HL-60 (cell line): ENCODE results near the gene ZNF19.

Experiments
- DNase-seq, 2 experiments: peaks; one replicate each; pipeline ENCODE4 v3.0.0-alpha.2; 2010 to 2020; ENCODE audit warnings: low read depth in 1 of 2, low spot score in 1 of 2
- H3K27ac ChIP-seq: fragments of 250-450 bp; sonication (Bioruptor Pico); replicated peaks from 2 replicates; pipeline ENCODE4 v1.5.1; 2020; ENCODE audit warnings: mild to moderate bottlenecking, moderate library complexity
- H3K27me3 ChIP-seq: fragments of 250-450 bp; sonication (Bioruptor Pico); 2 replicates; pipeline ENCODE4 v1.5.1; 2021; ENCODE audit warnings: mild to moderate bottlenecking, moderate library complexity; ENCODE audit not compliant: insufficient read depth, poor library complexity, severe bottlenecking
- H3K4me3 ChIP-seq: replicated peaks from 2 replicates; pipeline ENCODE4 v1.5.1; 2011; ENCODE audit warnings: mild to moderate bottlenecking, control low read depth, low read length; ENCODE audit not compliant: insufficient read depth
- CTCF ChIP-seq: IDR thresholded peaks from one replicate; pipeline ENCODE4 v1.5.1; 2011; ENCODE audit warnings: low read length, control low read depth, inconsistent platforms; ENCODE audit not compliant: insufficient read depth
- GABPA ChIP-seq: IDR thresholded peaks from 2 replicates; pipeline ENCODE4 v1.6.1; 2012; ENCODE audit warnings: low read depth
- POLR2AphosphoS5 ChIP-seq: IDR thresholded peaks from 2 replicates; pipeline ENCODE4 v1.6.1; 2012; ENCODE audit warnings: low read depth
- SPI1 ChIP-seq: IDR thresholded peaks from 2 replicates; pipeline ENCODE4 v1.6.1; 2012; ENCODE audit warnings: low read depth, mild to moderate bottlenecking, borderline replicate concordance
- TF ChIP-seq, protein P1 (sequence below): IDR thresholded peaks from 2 replicates; pipeline ENCODE4 v1.6.1; 2012; ENCODE audit warnings: low read depth; ENCODE audit not compliant: insufficient replicate concordance

Gene ZNF19

DNA sequence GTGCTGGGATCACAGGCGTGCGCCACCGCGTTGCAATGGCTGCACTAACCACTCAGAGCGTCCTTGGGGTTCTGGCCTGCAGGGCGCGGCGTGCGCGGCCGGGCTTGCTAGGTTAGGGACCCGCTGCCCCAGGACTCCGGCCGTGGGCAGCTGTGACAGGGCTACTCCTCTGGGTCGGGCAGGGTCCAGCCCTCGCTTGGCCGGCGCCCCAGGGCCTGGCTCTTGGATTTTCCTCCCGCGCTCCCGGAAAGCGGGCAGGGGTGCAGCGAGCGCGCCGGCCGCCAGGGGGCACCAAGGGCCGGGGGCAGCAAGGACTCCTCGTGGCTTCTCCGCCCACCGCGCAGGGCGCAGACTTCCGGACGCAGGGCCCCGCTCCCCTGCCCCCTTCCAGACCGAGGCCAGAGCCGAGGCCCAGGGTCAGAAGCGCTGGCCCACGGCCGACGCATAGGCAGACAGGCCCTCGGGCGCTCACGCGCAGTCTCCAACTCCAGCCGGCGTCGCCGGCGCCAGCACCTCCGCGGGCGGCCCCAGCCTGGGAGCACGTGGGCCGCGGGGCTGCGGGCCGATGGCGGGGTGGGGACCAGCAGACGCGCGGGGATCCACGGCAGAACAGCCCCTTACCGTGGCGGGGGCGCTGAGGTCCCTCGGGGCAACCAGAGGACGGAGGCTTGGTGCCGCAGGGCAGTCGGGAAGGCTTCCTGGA lies 47.6 kb downstream of the ZNF19 start:
- H3K4me3 ChIP-seq: no peak overlapping the region

DNA sequence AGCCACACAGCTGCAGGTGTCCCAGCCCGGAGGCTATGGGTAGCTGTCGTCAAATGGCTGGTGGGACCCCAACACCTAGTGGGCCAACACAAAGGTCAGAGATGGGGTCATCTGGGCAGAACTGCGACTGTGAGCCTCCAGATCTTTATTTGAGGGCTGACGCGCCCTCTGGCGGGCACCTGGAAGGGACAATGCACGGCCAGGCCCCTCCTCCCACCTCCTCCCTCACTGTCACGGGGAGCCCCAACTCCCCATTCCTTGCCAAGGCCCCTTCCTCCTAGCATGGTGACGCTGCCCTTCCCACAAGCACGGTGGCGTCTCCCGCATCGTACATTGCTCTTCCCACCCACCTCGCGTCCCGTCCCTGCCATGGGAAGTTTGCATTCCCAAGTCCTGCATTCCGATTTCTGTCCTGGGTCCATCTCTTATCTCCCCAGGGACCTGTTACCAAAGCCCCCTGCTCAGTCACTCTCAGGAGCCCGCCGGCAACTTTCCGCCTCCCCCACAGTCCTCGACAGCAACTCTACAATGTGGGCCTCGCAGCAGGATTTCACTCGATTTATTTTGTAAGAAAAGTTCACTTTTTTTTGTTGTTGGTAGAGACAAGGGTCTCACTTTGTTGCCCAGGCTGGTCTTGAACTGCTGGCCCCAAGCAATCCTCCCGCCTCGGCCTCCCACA lies 48.3 kb downstream of the ZNF19 start:
- H3K27me3 ChIP-seq: no peaks in the 10 kb centered on the region
- H3K4me3 ChIP-seq: no peak overlapping the region
- TF ChIP-seq GABPA (no peak), SPI1 (no peak), POLR2AphosphoS5 (no peak), CTCF (no peak)
- TF ChIP-seq, protein P1, sequence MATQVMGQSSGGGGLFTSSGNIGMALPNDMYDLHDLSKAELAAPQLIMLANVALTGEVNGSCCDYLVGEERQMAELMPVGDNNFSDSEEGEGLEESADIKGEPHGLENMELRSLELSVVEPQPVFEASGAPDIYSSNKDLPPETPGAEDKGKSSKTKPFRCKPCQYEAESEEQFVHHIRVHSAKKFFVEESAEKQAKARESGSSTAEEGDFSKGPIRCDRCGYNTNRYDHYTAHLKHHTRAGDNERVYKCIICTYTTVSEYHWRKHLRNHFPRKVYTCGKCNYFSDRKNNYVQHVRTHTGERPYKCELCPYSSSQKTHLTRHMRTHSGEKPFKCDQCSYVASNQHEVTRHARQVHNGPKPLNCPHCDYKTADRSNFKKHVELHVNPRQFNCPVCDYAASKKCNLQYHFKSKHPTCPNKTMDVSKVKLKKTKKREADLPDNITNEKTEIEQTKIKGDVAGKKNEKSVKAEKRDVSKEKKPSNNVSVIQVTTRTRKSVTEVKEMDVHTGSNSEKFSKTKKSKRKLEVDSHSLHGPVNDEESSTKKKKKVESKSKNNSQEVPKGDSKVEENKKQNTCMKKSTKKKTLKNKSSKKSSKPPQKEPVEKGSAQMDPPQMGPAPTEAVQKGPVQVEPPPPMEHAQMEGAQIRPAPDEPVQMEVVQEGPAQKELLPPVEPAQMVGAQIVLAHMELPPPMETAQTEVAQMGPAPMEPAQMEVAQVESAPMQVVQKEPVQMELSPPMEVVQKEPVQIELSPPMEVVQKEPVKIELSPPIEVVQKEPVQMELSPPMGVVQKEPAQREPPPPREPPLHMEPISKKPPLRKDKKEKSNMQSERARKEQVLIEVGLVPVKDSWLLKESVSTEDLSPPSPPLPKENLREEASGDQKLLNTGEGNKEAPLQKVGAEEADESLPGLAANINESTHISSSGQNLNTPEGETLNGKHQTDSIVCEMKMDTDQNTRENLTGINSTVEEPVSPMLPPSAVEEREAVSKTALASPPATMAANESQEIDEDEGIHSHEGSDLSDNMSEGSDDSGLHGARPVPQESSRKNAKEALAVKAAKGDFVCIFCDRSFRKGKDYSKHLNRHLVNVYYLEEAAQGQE: no peak
- no peak overlapping the region for H3K27ac ChIP-seq
- no peak for DNase-seq

More for the DNA sequence above, 47.6 kb downstream of the ZNF19 start:
- DNase-seq: no peak
- H3K27me3 ChIP-seq: no peaks in the 10 kb centered on the region
- TF ChIP-seq CTCF (no peak), GABPA (no peak), POLR2AphosphoS5 (no peak), SPI1 (no peak)
- TF ChIP-seq, protein P1: no peak
- no peak overlapping the region for H3K27ac ChIP-seq

DNA sequence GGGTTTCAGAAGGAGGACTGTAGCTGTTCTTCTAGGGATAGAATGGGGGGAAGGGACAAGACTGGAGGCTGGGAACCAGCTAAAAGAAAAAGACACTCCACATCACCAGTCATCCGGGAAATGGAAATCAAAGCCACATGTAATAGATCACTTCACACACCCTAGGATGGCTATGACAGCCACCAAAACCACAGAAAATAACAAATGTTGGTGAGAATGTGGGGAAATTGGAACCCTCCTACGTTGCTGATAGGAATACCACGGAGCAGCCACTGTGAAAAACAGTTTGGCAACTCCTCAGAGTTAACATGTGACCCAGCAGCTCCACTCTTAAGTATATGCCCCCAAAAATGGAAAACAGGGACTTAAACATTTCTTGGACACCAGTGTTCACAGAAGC lies 49.6 kb downstream of the ZNF19 start:
- Histone ChIP-seq H3K4me3 (no peak overlapping the region), H3K27me3 (no peaks in the 10 kb centered on the region), H3K27ac (no peak overlapping the region)
- DNase-seq: no peak
- TF ChIP-seq POLR2AphosphoS5: no peak
- no peak for TF ChIP-seq GABPA
- TF ChIP-seq, protein P1: no peak
- no peak for TF ChIP-seq CTCF
